Sigmoid colon (tissue), 4 donors: ENCODE measurements around the gene SLC35B1.

Source experiments
- EP300 ChIP-seq, 4 donors: sonication (generic); formaldehyde crosslinking; IDR thresholded peaks; one replicate each; pipeline ENCODE4 v1.6.1; 2017; ENCODE audit warnings: antibody characterized with exemption in 4 of 4
- POLR2A ChIP-seq, 2 donors: fragments of 450-650 bp; IDR thresholded peaks; one replicate each; pipeline ENCODE4 v1.6.1; 2016; ENCODE audit warnings: antibody characterized with exemption in 2 of 2, mild to moderate bottlenecking in 2 of 2, moderate library complexity in 2 of 2
- POLR2AphosphoS5 ChIP-seq, 4 donors: sonication (generic); formaldehyde crosslinking; IDR thresholded peaks; one replicate each; pipeline ENCODE4 v1.6.1; 2017; ENCODE audit warnings: antibody characterized with exemption in 4 of 4
- TF ChIP-seq, protein P1 (sequence below), 4 experiments: fragments of 450-650 bp in 3 of 4; fragments of 200-600 bp in 1 of 4; IDR thresholded peaks; one replicate each; pipeline ENCODE4 v1.5.1; 2016 to 2019; ENCODE audit warnings: antibody characterized with exemption in 4 of 4, mild to moderate bottlenecking in 3 of 4, moderate library complexity in 2 of 4

DNA sequence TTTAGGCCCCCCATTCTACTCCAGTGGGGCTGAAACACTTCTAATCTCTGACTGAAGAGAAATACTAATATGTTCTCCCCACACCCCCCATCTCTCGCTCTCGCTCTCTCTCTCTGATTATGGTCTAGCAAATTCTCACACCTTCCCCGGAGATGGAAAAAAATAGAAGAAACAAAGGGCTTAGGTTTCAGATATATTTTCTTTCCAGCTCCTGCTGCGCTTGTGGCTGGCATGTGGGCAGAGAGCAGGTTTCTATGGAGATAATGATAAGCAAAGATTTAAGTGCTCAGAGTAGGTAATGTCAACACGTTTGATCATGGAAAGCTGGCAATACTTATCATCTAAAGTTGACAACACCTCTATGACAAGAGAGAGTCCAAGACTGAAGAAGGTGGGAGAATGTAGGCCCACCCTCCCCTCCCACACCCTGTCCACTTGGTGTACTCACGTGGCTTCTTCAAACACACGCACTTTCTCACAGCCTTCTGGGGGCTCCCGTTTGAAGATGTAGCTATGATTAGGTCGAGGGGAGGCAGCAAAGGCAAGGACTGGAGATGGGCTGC lies 8.0 kb upstream of the SLC35B1 start:
- TF ChIP-seq, protein P1, sequence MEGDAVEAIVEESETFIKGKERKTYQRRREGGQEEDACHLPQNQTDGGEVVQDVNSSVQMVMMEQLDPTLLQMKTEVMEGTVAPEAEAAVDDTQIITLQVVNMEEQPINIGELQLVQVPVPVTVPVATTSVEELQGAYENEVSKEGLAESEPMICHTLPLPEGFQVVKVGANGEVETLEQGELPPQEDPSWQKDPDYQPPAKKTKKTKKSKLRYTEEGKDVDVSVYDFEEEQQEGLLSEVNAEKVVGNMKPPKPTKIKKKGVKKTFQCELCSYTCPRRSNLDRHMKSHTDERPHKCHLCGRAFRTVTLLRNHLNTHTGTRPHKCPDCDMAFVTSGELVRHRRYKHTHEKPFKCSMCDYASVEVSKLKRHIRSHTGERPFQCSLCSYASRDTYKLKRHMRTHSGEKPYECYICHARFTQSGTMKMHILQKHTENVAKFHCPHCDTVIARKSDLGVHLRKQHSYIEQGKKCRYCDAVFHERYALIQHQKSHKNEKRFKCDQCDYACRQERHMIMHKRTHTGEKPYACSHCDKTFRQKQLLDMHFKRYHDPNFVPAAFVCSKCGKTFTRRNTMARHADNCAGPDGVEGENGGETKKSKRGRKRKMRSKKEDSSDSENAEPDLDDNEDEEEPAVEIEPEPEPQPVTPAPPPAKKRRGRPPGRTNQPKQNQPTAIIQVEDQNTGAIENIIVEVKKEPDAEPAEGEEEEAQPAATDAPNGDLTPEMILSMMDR (IDR thresholded peaks at IDR 0.05), result no peak
- TF ChIP-seq POLR2A (IDR thresholded peaks at IDR 0.05) (no peak), POLR2AphosphoS5 (IDR thresholded peaks at IDR 0.05) (no peak), EP300 (IDR thresholded peaks at IDR 0.05) (no peak)
